ENCODE results near the gene MYH13. TPM values are rescaled to one million over a fixed set of nuclear protein-coding genes. Genes with fewer than 3 reads are reported as not detected.

Gene MYH13
- total RNA-seq, 1 experiment from 2014 or later = under 0.01 TPM

GRCh38 chr17:10251212-10251948 is 121.4 kb downstream of the MYH13 start:
- DNase-seq (ENCODE audit: low read depth) = no peak

Other genes with a start within 250 kb of the MYH13 start
- gene GAS7, start 174.4 kb downstream of the MYH13 start, total RNA-seq (2014; rRNA removed; shearing (Covaris generic)) = 1.1 and 2.5 TPM in 2 replicates
- gene MYH8, start 48.9 kb upstream of the MYH13 start, total RNA-seq (2014; rRNA removed; shearing (Covaris generic)) = not detected in 2 replicates
- not detected in 2 replicates for gene MYH4, start 96.6 kb upstream of the MYH13 start, total RNA-seq (2014; rRNA removed; shearing (Covaris generic))
- not detected in 2 replicates for gene MYH1, start 145.5 kb upstream of the MYH13 start, total RNA-seq (2014; rRNA removed; shearing (Covaris generic))
- not detected in 2 replicates for gene MYH2, start 176.7 kb upstream of the MYH13 start, total RNA-seq (2014; rRNA removed; shearing (Covaris generic))

All from Daoy (cell line).